ENCODE data around the gene SORCS1.

- TF ChIP-seq CTCF (IDR thresholded peaks at IDR 0.05): no peak
- no peak for TF ChIP-seq POLR2A (IDR thresholded peaks at IDR 0.05)
Observed at GRCh38 chr10:107058331-107058730, 106.2 kb downstream of the SORCS1 start.
